CD4-positive, alpha-beta T cell treated with Interleukin-17A for 4 hours (primary cell): ENCODE data around the gene ENOX1.
A peak's percentile ranks its signal among the peaks of the same experiment; 100 is the strongest.
"Not testable (repeated sequence)": the region's sequence is repeated elsewhere in the genome, so short reads cannot be mapped to it uniquely, and the experiment has no call there.

Experiments used
- DNase-seq: peaks from one replicate; pipeline ENCODE4 v3.0.0-alpha.2; 2020; ENCODE audit warnings: mixed read lengths

The ENOX1 gene

GRCh38 chr13:43786766-43787517, at the start of gene ENOX1:
ENOX1 (minus strand) TSS chr13:43786972.
- peak; percentile 8 for DNase-seq

GRCh38 chr13:43835701-43836100, 48.9 kb upstream of the ENOX1 start:
- no peak for DNase-seq

GRCh38 chr13:43831088-43831487, 44.3 kb upstream of the ENOX1 start:
- no peak for DNase-seq

- no peak for DNase-seq
Measured at GRCh38 chr13:43830497-43830881, 43.7 kb upstream of the ENOX1 start.

GRCh38 chr13:43824656-43825055, 37.9 kb upstream of the ENOX1 start:
- DNase-seq = not testable (repeated sequence)

- no peak for DNase-seq
Measured at GRCh38 chr13:43822969-43823368, 36.2 kb upstream of the ENOX1 start.

- DNase-seq = no peak
Measured at GRCh38 chr13:43816401-43816889, 29.7 kb upstream of the ENOX1 start.

- DNase-seq = no peak
Measured at GRCh38 chr13:43815204-43815603, 28.4 kb upstream of the ENOX1 start.

- no peak for DNase-seq
Measured at GRCh38 chr13:43808676-43809075, 21.9 kb upstream of the ENOX1 start.

GRCh38 chr13:43805681-43806128, 18.9 kb upstream of the ENOX1 start:
- DNase-seq = no peak

- DNase-seq = no peak
Measured at GRCh38 chr13:43805071-43805468, 18.3 kb upstream of the ENOX1 start.

- DNase-seq = peak; percentile 18
Measured at GRCh38 chr13:43804461-43805070, 17.8 kb upstream of the ENOX1 start.

- no peak for DNase-seq
Measured at GRCh38 chr13:43802511-43802910, 15.7 kb upstream of the ENOX1 start.

GRCh38 chr13:43800828-43801227, 14.1 kb upstream of the ENOX1 start:
- DNase-seq = no peak

GRCh38 chr13:43799191-43799590, 12.4 kb upstream of the ENOX1 start:
- no peak for DNase-seq

GRCh38 chr13:43797869-43798268, 11.1 kb upstream of the ENOX1 start:
- no peak for DNase-seq

- no peak for DNase-seq
Measured at GRCh38 chr13:43797159-43797558, 10.4 kb upstream of the ENOX1 start.

- no peak for DNase-seq
Measured at GRCh38 chr13:43794416-43794815, 7.6 kb upstream of the ENOX1 start.

- DNase-seq = no peak
Measured at GRCh38 chr13:43792076-43792881, 5.5 kb upstream of the ENOX1 start.

GRCh38 chr13:43787997-43788396, 1.2 kb upstream of the ENOX1 start:
- DNase-seq = no peak

GRCh38 chr13:43787518-43787891, 733 bp upstream of the ENOX1 start:
- DNase-seq = no peak

GRCh38 chr13:43786472-43786765, 353 bp downstream of the ENOX1 start:
- DNase-seq = no peak

- DNase-seq = no peak
Measured at GRCh38 chr13:43785650-43786471, 911 bp downstream of the ENOX1 start.
